Endothelial cell of hepatic sinusoid (primary cell): ENCODE measurements around the gene WNT7B.

Experiments used
- in situ Hi-C: cut with HindIII; loops from 2 replicates; pipeline ENCODE4 v1.10.0; 2017; ENCODE audit warnings: low sequenced_read_pairs

WNT7B gene

GRCh38 chr22:45961679-45962433 is 15.1 kb downstream of the WNT7B start:
- in situ Hi-C loops = no loop called here

DNA sequence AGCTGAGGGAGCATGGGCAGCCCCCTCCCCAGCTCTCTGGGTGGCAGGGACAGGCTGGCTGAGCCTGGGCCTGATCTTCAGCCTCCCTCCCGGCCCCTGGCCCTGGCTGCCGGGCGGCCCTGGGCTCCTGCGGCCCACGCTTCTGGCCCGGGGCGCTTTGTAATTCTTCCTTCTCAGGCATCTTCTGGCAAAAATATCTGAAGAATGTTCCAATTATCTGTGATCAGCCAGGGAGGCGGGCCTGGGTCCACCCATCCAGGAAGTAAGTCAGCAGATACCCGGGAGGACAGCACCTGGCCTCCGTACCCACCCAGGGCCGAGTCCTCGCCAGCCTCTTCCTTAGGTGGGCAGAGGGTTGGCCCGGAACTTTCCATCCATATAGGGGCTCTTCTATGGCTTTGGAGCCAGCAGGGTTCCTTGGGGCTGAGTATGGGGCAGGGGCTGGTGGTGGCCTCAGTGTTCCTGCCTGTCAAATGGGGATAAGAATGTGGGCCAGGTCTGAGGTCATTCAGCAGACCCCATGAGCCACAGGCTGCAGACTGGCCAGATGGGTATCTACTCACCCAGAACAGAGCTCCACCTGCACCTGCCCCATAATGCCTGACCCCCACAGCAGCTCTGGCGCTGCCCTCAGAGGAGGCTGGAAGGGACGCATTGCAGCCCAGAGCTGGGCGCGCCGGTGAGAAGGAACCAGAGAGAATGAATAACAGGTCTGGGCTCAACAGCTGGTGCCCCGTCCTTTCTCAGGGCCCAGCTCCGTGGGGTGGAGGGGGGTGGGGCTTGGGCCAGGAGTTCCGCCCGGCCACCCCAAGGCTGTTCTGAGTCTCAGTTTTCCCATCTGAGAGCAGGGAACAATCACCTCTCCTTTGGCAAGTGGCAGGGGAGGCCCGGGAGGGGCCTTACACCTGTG is 16.2 kb downstream of the WNT7B start:
- in situ Hi-C loops = no loop called here

GRCh38 chr22:45959719-45960476 is 17.1 kb downstream of the WNT7B start:
- in situ Hi-C loops = no loop called here

GRCh38 chr22:45958971-45959370 is 18.0 kb downstream of the WNT7B start:
- in situ Hi-C loops = no loop called here

DNA sequence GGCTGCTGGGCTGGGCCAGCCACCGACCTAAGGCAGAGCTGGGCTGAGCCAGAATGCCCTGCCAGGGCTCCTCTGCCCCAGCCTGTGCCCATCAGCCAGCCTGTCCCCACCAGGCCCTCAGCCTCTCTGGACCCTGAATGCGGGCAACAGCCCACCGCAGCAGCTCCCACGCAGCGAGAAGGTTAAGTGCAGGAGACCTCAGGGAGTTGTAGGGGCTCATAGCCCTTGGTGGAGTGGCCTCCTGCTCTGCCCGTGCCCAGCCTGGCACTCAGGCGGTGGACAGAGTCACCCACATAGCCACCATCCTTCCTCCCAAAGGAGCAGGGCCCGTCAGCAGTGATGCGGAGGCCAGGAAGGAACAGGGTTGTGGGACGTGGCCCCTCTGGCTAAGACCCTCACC is 19.1 kb downstream of the WNT7B start:
- in situ Hi-C loops = no loop called here

DNA sequence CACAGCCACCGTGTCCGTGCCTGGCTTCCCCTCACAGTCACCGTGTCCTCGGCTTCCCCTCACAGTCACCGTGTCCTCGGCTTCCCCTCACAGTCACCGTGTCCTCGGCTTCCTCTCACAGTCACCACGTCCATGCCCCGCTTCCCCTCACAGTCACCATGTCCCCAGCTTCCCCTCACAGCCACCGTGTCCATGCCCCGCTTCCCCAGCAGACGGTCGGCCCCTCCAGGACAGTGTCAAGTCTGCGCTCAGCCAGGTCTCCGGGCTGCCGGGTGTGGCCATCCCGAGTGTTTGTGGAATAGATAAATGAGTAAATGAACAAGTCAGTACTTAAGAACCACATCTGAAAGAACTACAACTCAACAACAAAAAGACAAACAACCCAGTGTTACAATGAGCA is 23.8 kb downstream of the WNT7B start:
- in situ Hi-C loops = no loop called here

GRCh38 chr22:45952553-45952952 is 24.4 kb downstream of the WNT7B start:
- in situ Hi-C loops = no loop called here

GRCh38 chr22:45952151-45952550 is 24.8 kb downstream of the WNT7B start:
- in situ Hi-C loops = no loop called here

DNA sequence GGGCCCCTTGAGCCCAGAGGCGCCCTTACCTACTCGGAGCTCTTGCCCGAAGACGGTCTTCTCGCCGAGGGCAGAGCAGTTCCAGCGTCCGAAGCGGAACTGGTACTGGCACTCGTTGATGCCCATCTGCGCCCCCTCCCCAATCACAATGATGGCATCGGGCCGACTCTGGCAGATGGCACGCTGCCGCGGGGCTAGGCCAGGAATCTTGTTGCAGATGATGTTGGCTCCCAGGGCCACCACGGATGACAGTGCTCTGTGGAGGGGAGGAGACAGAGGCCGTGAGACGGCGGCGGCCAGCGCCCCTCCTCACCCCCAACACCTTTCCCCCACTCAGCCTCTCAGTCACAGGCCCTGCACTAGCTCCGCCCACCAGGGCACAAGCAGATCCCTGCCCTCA is 27.1 kb downstream of the WNT7B start:
- in situ Hi-C loops = no loop called here

GRCh38 chr22:45949258-45949870 is 27.6 kb downstream of the WNT7B start:
- in situ Hi-C loops = no loop called here

- in situ Hi-C loops = no loop called here
These were observed 28.8 kb downstream of the WNT7B start for GRCh38 chr22:45948081-45948648.

- in situ Hi-C loops = no loop called here
These were observed 30.0 kb downstream of the WNT7B start for GRCh38 chr22:45946805-45947600.

DNA sequence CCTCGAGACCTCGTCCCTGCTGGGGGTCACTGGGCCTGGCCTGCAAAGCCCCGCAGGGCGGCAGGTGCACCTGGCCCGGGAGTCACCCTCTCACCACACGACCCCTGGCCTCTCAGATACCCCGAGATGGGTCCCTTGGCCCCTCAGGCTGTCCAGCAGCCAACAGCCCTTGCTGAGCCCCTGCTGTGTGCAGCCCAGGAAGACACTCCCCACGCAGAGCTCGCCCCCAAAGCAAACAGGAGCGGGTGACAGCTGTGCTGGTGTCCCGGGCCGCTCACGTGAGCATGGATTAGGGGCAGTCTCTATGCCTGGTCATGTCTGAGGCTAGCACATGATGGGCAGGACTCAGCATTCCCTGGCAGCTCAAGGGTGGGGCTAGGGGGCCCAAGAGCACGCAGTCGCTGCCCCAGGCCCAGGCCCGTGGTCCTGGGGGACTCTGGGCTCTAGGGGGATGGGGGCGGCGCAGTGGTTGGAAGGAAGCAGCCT is 31.3 kb downstream of the WNT7B start:
- in situ Hi-C loops = no loop called here

GRCh38 chr22:45942787-45943493 is 34.0 kb downstream of the WNT7B start:
- in situ Hi-C loops = no loop called here

DNA sequence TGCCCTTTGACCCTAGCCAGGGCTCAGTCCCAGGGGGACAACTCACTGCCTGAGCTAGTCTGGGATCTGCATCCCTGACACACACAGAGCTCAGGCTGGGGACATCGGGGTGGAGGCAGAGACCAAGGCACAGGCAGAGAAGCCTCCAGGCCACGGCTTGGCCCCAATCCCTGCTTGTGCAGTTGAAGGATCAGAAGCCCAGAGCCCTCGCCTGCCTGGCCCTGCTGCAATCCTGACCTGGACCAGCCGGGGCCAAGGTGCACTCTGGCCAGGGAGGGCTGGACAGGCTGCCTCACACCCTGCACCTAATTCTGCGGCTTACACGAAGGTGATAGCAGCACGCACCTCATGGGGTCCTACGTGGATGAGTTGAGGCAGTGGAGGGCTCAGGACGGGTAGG is 34.6 kb downstream of the WNT7B start:
- in situ Hi-C loops = no loop called here

- in situ Hi-C loops = no loop called here
These were observed 38.0 kb downstream of the WNT7B start for GRCh38 chr22:45938913-45939312.

DNA sequence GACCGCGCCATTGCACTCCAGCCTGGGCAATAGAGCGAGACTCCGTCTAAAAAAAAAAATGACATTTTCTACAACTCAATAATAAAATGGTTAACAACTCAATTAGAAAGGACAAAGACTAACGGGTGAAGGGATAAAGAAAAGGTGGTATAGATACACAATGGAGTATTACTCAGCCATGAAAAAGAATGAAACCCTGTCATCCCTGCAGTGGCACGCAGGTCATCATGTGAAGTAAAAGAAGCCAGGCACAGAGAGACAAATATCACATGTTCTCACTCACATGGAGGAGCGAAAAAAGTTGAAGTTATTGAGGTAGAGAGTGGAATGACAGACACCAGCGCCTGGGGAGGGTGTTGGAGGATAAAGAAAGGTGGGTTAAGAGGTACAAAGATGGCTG is 39.0 kb downstream of the WNT7B start:
- in situ Hi-C loops = no loop called here

DNA sequence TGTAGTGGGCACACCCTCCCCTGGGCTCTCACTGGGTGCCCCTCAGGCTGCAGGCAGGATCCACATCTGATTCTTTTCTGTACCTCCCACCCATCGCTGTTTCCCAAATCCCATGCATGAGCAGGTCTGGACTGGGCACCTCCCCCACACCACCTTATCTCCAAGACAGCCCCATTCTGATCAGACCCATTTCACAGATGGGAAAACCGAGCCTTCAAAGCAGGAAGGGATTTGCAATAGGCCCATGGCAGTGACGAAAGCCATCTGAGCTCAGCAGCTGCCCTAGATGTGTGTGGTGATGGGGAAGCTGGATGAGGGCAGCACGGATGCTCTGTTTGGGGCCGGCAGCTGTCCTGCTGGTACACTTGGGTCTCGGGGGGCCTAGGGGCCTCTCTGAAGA is 41.4 kb downstream of the WNT7B start:
- in situ Hi-C loops = no loop called here
